ENCODE results near the gene DUSP12. TPM values are rescaled to one million over a fixed set of nuclear protein-coding genes. Genes with fewer than 3 reads are reported as not detected.

DUSP12 gene
- total RNA-seq, 1 donor from 2014 or later, result 21.0 TPM

DNA sequence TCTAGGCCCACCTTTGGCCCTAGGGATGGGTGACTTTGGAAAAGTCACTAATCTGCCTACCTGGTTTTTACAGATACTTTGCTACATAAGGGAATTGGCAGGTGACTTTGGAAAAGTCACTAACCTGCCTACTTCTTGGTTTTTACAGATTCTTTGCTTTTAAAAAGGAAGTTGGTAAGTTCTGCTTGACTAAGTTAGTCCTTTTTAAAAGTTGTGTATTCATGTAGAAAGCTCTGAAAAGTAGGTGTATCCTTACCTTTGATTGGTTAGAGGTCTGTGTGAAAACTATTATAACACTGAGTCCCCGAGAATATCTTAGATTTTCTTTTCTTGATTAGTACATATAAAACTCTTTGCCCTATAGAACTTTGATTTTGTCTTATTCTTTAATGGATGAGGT lies 28.9 kb downstream of the DUSP12 start:
- Histone ChIP-seq H3K9me3 (no peaks in the 10 kb centered on the region), H3K36me3 (peaks cover 7 to 14% of the 10 kb centered on the region in 2 donors), H3K4me3 (no peak overlapping the region), H3K27me3 (no peaks in the 10 kb centered on the region), H3K4me1 (no peaks in the 10 kb centered on the region), H3K27ac (no peak overlapping the region)
- intact Hi-C loops (cut with DNase I), result no loop called here
- TF ChIP-seq, protein P1, sequence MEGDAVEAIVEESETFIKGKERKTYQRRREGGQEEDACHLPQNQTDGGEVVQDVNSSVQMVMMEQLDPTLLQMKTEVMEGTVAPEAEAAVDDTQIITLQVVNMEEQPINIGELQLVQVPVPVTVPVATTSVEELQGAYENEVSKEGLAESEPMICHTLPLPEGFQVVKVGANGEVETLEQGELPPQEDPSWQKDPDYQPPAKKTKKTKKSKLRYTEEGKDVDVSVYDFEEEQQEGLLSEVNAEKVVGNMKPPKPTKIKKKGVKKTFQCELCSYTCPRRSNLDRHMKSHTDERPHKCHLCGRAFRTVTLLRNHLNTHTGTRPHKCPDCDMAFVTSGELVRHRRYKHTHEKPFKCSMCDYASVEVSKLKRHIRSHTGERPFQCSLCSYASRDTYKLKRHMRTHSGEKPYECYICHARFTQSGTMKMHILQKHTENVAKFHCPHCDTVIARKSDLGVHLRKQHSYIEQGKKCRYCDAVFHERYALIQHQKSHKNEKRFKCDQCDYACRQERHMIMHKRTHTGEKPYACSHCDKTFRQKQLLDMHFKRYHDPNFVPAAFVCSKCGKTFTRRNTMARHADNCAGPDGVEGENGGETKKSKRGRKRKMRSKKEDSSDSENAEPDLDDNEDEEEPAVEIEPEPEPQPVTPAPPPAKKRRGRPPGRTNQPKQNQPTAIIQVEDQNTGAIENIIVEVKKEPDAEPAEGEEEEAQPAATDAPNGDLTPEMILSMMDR (IDR thresholded peaks at IDR 0.05), result no peak
- DNase-seq (ENCODE audit: low spot score in 2 of 2), result no peak

DNA sequence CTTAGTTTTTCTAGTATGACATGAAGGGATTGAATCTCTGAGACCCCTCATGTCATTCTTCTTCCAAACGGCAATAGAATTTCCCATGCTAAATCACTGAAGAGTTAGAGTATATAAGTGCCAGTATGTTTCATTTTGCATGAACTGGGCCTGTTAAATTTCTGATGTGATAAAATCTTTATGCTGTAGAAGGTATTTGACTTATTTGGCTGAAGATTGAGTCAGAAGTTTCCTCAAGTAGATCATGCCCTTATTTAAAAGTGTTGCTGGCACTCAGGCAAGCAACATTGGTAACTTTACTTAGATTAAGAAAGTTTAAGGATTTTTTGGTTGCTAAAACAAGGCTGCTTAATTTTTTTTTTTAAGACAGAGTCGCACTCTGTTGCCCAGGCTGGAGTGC lies 29.8 kb downstream of the DUSP12 start:
- TF ChIP-seq, protein P1 (IDR thresholded peaks at IDR 0.05), result no peak
- H3K4me1 ChIP-seq, result no peaks in the 10 kb centered on the region
- H3K4me3 ChIP-seq, result no peak overlapping the region
- intact Hi-C loops (cut with DNase I), result no loop called here
- no peak overlapping the region for H3K27ac ChIP-seq
- H3K27me3 ChIP-seq, result no peaks in the 10 kb centered on the region
- no peak for DNase-seq (ENCODE audit: low spot score in 2 of 2)
- H3K36me3 ChIP-seq, result peaks cover 7 to 22% of the 10 kb centered on the region in 2 donors
- H3K9me3 ChIP-seq, result no peaks in the 10 kb centered on the region

DNA sequence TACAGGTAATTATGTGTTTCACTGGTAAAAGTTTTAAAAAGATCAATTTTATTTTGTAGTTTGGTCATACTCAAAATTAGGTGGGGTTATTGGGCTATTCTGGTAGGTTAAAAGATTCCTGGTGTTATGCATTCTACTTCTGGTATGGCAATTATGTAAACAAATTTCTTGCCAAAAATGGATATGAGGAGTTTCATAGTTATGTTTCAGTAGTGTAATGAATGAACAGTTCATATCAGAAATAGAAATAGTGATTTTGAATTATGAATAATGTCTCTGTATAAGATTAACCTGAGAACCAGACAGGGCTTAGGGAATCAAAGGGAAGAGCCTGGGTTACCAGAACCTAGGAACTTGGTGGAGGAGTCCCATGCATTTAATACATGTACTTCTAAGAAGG lies 32.4 kb downstream of the DUSP12 start:
- H3K4me1 ChIP-seq, result no peaks in the 10 kb centered on the region
- H3K27ac ChIP-seq, result no peak overlapping the region
- intact Hi-C loops (cut with DNase I), result no loop called here
- TF ChIP-seq, protein P1 (IDR thresholded peaks at IDR 0.05), result no peak
- DNase-seq (ENCODE audit: low spot score in 2 of 2), result no peak
- H3K4me3 ChIP-seq, result no peak overlapping the region
- H3K36me3 ChIP-seq, result peaks cover 22 to 48% of the 10 kb centered on the region in 2 donors
- H3K27me3 ChIP-seq, result no peaks in the 10 kb centered on the region
- no peaks in the 10 kb centered on the region for H3K9me3 ChIP-seq

DNA sequence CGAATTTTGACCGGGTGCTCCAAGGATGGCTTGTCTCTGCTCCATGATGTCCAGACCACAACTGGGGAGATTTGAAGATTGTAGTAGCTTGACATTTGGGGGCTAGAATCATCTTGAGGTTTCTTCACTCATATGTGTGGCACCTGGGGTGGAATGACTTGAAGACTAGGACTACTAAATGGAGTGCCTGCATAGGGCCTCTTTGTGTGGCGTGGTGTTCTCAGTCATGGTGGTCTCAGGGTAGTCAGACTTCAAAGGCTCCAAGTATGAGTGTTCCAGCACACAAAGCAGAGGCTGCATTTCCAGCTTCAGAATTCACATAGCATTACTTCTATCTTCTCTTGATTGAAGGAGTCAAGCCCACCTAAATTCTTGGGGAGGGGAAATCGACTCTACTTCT lies 33.3 kb downstream of the DUSP12 start:
- peaks cover 31 to 57% of the 10 kb centered on the region in 2 donors for H3K36me3 ChIP-seq
- no peak for DNase-seq (ENCODE audit: low spot score in 2 of 2)
- H3K4me1 ChIP-seq, result no peaks in the 10 kb centered on the region
- H3K4me3 ChIP-seq, result no peak overlapping the region
- intact Hi-C loops (cut with DNase I), result no loop called here
- no peak overlapping the region for H3K27ac ChIP-seq
- TF ChIP-seq, protein P1 (IDR thresholded peaks at IDR 0.05), result no peak
- no peaks in the 10 kb centered on the region for H3K9me3 ChIP-seq
- no peaks in the 10 kb centered on the region for H3K27me3 ChIP-seq

DNA sequence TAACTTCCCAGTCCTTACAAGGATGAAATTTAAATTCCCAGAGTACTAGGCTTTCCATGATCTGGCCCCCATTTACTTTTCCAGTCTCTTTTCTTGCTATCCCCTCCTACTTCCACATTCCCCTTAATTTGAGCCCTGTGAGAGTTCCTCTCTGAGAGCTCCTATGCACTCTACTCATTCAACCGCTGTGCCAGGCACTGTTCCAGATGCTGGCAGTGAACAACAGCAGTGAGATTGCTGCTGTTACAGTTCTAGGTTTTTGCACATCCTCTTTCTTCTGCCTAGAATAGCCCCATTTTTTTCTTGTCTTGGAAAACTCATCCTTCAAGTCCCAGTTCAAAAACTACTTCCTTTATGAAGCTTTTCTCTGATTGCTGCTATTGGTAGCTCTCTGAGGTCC lies 35.4 kb downstream of the DUSP12 start:
- TF ChIP-seq, protein P1 (IDR thresholded peaks at IDR 0.05), result no peak
- no peak for DNase-seq (ENCODE audit: low spot score in 2 of 2)
- no peak overlapping the region for H3K27ac ChIP-seq
- no peaks in the 10 kb centered on the region for H3K4me1 ChIP-seq
- no peak overlapping the region for H3K4me3 ChIP-seq
- no peaks in the 10 kb centered on the region for H3K9me3 ChIP-seq
- intact Hi-C loops (cut with DNase I), result no loop called here
- H3K27me3 ChIP-seq, result no peaks in the 10 kb centered on the region
- H3K36me3 ChIP-seq, result peaks cover 37 to 64% of the 10 kb centered on the region in 2 donors

DNA sequence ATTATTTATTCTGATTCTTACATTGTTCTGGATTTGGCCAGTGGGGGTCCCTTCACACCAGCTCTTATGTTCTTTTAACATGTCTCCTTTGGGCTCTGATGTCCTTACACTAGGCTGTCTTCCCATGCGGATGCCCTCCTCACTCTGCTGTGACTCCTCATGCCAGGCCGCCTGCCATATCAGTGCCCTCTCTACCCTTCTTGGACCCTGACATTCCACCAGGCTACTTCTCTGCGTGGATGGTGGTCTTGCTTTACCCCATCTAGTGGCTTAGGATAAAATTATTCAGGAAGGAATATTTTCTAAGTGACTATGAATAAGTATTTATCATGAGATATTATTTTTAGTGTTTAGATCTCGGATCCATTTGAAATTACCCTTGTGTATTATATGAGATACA lies 37.8 kb downstream of the DUSP12 start:
- intact Hi-C loops (cut with DNase I), result no loop called here
- no peak for DNase-seq (ENCODE audit: low spot score in 2 of 2)

More for the DNA sequence above, 37.8 kb downstream of the DUSP12 start:
- Histone ChIP-seq H3K4me1 (no peaks in the 10 kb centered on the region), H3K27ac (no peak overlapping the region), H3K9me3 (no peaks in the 10 kb centered on the region), H3K27me3 (no peaks in the 10 kb centered on the region), H3K36me3 (peaks cover 45 to 73% of the 10 kb centered on the region in 2 donors), H3K4me3 (no peak overlapping the region)
- TF ChIP-seq, protein P1 (IDR thresholded peaks at IDR 0.05), result no peak
